ENCODE data around the gene MEG3.
"Not testable (repeated sequence)": the region's sequence is repeated elsewhere in the genome, so short reads cannot be mapped to it uniquely, and the experiment has no call there.

MEG3 gene

DNA sequence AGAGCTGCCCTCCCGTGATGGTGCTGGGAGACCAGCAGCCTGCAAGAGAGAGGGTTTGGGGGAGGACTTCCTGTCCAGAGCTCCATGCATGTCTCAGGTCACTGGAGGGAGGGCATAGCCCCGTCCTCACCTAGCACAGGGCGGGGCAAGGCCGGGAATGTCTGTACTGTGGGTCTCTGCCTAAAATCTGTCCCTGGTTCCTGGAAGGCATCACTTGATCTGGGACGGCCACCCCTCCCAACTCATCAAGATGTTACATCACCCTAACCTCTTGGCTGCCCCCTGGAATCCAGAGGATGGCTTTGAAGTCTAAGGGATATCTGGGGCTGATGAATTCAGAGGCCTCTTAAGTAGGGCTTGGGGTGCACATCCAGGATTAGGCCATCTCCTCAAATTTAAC lies 37.0 kb upstream of the MEG3 start:
- no peak for DNase-seq (ENCODE audit: low read depth)

DNA sequence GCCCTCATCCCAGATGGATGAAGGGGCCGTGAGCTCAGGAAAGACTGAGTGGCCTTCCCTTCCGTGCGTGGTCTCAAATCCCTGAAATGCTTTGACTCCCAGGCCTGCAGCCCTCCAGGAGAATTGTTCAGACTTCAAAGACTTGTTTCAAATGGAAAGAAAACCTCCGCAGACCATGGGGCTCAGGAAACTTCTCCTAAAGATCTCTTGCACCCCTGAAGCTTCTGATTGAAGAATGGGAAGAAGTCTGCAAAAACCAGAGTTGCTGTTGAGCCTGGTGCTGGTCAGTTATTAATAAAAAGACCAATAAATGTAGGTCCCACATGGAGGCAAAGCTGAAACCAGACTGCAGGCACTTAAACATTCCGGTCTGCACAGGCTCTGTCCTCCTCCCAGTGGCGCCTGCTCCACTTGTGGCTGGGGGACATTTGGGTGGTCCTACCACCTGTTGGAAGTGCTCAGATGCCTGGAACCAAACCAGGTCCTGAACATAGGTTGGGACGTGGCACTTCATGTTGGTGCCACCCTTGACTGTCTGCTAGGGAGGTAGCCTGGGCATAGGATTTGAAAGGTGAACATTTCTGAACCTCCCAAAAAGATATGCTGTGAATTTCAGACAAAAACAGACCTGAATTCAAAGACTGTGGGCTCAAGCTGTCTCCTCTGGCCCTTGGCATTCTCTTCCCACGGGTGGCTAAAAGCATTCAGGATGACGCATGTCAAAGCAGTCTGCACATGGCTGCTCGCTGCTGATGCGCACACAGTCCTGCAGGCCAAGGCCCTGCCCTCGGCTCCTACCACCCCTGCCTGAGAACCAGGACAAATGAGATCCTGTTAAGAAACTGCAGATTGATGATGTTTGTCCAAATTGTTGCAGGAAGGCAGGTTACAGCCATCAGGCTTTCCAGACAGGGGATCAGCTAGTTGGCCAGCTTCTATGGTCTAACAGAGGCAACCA lies 36.2 kb upstream of the MEG3 start:
- no peak for DNase-seq (ENCODE audit: low read depth)

DNA sequence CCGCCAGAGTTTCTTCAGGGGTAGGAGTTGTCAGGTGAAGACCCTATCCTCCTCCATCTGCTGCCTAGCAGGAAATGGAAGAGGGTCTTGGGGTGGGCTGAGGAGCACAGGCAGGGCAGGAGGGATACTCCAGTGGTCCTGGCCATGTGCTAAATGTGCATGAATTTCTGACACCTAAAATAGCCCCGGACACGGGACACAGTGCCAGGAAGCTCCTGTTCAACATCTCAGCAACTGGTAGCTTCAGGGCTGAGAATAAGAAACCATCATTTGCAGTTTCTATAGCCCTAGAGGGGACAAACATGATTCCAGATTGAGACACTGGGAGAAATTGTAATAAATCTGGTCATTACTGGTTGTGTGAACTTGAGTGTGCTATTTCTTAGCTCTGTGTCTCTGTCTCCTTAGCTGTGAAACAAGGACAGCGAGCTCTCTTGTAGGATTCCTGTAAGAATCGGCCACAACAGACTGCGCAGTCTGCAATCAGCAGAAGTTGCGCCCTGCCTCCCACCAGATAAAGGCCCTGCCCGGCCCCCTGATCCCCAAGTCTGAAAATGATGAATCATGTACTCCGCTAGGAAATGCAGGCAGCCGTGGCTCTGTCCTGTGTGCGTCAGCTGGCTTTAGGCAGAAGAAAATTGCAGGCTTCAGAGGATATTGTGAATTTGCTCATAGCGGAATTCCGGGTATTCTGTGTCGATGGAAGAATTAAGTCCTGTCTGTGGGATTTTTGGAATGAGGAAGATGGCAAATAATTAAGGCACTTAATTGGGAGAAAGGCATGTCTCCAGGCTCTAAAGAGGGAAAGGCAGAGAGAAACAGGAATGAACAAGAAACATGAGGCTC lies 35.2 kb upstream of the MEG3 start:
- no peak for DNase-seq (ENCODE audit: low read depth)

DNA sequence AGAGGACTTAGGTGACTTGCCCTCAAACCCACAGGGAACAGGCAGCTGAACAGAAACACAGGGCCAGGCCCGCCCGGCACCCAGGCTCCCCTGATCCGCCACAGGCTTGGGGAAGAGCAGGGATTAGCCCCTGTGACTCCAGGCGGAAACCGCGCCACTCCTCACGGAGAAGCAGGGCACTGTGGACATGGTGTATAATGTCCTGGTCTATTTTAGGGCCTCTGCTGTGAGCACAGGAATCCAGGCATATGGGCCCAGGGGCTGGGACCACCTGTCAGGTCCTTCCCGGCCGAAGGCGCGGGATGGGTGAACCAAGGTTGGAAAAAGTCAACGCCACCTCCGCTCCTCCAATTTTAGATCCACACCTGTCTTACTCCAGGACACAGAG lies 34.6 kb upstream of the MEG3 start:
- DNase-seq (ENCODE audit: low read depth) = no peak

DNA sequence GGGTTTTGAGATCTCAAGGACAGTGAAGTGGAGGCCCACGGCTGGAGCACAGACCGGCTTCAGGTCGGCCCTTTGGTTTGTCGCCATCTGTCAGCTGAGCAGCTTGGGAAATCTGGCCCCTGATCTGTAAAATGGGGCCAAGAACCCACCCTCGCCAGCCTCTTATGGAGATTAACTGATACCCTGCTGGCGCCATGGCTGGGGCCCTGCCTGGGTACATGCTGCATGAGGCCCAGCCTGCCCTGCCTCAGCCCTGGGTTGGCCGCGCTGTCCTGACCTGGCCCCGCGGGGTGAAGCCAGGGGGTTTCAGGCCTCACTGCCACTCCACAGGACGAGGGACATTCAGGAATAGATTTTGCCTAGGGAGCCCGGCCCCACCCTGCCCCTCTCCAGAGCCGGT lies 33.9 kb upstream of the MEG3 start:
- no peak for DNase-seq (ENCODE audit: low read depth)

DNA sequence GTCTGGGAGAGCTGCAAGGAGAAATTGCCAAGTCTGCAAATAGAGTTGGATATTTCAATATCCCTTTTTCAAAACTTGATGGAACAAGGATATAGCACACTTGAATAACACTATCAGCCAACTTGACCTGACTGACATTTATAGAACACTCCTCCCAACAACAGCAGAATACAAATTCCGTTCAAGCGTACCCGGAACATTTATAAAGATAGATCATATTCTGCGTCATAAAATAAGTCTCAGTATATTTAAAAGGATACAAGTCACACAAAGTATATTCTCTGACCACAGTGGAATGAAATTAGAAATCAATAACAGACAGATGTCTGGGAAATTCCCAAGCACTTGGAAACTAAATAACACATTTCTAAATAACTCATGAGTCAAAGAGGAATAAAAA lies 29.0 kb upstream of the MEG3 start:
- DNase-seq (ENCODE audit: low read depth) = no peak

DNA sequence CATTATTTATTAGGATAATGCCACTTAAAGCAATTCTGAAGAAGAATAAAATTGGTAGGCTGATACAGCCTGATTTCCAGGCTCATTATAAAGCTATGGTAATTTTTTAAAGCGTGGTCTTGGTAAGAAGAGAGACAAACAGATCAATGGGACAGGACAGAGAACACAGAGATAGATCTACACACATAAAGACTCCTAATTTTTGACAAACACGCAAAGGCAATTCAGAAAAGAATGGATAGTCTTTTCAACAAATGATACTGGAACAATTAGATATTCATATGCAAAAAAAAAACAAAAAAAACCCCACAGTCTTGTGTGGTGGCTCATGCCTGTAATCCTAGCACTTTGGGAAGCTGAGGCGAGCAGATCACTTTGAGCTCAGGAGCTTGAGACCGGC lies 25.9 kb upstream of the MEG3 start:
- no peak for DNase-seq (ENCODE audit: low read depth)

DNA sequence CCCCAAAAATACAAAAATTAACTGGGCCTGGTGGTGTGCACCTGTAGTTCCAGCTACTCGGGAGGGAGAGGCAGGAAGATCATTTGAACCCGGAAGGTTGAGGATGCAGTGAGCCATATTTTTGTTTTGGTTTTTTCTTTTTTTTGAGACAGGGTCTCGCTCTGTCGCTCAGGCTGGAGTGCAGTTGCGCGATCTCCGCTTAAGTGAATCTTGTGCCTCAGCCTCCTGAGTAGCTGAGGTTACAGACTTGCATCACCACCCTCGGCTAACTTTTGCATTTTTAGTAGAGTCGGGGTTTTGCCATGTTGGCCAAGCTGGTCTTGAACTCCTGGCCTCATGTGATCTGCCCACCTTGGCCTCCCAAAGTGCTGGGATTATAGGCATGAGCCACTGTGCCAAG lies 24.5 kb upstream of the MEG3 start:
- DNase-seq (ENCODE audit: low read depth) = not testable (repeated sequence)

DNA sequence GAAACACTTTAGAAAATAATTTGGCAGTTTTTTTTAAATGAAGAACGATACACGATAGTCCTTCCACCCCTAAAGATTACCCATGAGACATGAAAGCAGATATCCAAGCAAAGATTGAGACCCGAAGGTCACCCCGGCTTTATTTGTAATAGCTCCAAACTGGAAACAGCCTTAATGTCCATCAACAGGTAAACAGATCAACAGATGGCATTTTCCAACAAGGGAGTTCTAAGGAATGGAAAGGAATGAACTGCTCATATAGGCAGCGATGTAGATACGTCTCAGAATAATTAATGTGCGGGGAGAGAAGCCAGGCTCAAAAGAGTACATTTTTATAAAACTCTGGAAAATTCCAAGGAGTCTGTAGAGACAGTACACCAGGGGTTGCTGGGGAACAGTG lies 23.7 kb upstream of the MEG3 start:
- no peak for DNase-seq (ENCODE audit: low read depth)

DNA sequence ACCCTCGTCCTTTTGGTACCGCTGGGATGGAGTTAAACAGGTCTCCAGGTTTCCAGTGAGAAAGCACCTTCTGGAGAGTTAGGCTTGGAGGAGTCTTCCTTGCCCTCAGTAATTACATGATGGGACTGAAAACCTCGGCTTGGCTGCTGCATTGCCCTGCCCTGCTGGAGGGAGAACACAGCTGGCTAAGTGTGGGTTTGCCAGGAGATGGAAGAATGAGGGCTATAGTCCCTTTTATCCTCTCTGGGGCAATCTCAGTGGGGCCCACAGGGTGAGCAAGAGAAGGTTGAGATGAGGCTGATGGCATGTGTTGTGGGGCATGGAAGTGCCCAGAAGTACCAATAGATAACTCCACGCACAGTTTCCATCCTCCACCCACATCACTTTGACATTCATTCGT lies 23.2 kb upstream of the MEG3 start:
- DNase-seq (ENCODE audit: low read depth) = no peak

DNA sequence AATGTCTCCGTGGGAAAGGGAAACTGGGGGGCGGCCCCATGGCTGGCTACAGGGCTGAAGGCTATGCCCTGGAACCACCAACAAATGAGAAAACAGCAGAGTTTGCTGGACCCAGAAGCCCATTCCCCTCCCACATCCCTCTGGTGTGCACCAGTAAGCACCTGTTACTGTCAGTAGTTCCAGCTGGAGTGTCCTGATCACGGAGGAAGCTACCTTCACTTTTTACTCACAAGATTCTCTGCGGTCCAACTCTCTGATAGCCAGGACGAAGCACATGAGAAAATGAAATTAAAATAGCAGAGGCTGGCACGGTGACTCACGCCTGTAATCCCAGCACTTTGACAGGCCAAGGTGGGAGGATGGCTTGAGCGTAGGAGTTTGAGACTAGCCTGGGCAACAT lies 22.7 kb upstream of the MEG3 start:
- no peak for DNase-seq (ENCODE audit: low read depth)

DNA sequence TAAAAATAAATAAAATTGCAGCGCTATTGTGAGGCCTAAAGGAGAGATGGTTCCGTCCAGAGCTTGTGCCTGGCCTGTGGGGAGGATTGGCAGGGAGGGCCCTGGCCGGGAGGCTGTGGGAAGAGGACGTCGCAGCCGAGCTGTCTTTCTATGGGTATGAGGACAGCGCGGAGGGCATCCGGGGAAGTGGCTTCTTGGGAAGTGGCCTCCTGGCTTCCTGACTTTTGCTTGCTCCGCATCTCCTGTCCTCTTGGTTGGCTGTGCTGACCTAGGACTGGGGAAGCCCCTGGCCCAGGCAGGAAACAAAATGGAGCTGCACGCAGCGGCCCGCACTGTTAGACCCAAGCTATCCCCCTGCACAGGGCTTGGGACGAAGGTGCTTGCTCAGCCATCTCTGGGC lies 22.2 kb upstream of the MEG3 start:
- no peak for DNase-seq (ENCODE audit: low read depth)

DNA sequence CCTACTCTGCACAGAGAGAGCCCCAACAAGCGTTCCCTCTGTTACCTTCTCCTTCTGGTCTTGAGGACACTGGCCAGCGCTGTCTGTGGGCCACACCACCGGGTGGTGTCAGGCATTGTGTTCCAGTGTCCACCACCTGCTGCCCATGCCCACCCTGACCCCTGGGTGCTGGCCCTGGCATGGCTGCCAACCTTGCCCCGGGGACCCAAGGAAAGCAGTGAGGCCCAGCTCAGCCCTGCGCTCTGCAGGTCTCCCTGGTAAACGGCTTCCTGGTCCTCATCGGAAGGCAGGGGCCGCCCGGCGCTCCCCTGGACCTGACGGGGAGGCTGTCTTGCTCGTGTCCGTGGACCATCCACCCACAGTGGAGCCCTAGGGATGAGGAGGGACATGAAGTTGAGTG lies 21.8 kb upstream of the MEG3 start:
- no peak for DNase-seq (ENCODE audit: low read depth)

DNA sequence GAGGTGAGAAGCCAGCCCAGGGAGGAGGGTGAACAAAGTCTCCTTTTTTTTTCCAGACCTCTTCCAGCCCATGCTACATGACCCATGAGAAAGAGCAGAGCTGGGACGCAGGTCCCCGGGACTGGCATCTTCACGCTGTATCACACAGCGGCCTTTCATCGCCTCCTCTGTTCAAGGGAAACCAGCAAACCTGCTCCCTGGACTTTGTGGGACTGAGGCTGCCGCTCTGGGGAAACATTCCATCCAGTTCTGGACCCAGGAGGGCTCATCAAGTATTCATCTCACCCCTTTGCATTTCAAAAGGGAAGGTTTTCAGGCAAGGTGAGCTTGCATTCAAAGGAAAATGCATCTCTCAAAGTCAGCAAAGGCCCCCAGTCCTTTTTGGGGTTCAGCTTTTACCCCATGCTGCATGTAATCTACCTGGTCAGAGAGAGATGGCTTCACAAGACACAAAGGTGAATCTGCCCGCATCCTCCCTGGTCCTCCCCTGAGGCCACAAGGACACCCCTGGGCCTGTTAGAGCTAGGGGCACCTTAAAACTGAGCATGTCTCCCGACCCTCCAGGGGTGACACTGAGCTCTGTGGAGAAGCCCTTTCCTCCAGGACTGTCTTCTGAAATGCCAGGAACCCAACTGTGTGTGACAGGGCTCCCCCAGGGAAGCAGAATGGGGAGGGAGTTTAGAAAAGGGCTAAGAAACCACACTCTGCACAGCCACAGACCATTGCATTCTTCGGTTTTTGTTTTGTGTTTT lies 21.2 kb upstream of the MEG3 start:
- DNase-seq (ENCODE audit: low read depth) = no peak

DNA sequence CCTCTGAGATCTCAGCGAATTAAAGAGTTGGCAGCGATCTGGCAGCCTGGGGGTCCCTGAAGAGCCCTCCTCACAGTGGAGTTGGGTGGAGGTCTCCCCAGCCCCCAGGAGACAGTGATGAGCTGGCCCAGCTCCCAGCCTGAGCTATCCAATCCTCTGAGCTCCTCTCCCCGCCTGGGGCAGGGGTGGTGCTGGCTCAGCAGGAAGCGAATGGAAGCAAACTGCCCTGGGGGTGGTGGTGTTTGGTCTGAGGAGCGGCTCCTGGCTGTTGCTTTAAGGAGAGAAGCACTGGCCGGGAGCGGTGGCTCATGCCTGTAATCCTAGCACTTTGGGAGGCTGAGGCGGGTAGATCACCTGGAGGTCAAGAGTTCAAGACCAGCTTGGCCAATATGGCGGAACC lies 19.5 kb upstream of the MEG3 start:
- DNase-seq (ENCODE audit: low read depth) = no peak

DNA sequence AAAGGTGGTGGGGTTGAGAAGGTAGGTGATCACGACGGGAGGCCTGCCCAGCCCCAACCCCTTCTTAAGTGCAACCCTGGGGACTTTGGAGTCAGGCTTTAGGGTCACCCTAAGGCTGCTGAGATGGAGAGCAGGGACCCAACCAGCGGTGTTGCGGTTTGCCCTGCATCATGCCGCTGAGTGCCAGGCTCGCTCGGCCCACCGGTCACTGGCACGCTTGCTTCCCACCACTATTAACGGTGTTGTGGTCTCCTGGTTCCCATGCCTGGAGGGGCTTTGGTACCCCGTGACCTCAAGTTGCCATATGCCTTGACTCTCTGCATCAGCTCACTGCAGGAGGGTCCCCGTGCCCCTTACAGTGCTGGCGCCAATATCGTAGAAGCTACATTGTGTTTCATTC lies 18.4 kb upstream of the MEG3 start:
- no peak for DNase-seq (ENCODE audit: low read depth)

DNA sequence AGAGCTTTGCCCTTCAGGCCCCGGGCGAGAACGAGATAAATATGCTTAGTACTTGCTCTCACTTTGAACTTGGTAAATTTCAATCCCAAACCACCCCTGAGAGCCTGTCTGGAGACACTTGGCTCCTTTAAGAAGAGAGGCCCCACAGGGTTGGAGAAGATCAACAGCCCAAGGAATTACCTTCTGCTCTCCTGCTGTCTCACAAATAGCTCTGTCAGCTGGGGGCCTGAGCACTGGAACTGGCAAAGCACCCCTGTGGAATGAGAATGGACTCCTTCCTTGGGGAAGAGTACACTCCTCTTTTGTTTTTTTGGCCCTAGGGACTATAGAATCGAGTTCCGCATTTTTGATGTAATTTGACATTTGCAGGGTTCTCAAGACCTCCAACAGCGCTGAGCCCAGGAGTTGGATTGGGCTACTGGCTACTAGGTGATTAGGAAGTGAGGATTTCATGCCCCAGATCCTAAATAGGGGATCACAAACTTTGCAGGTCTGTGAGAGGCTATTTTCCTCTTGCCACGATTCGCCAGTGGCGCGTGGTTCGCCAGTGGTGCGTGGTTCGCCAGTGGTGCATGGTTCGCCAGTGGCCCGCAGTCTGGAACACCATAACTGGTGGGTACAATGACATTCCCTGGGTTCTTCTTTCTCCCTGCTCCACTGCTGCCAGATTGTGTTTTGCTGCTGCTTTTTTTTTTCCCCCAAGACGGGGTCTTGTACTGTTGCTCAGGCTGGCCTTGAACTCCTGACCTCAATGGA lies 17.8 kb upstream of the MEG3 start:
- DNase-seq (ENCODE audit: low read depth) = no peak

DNA sequence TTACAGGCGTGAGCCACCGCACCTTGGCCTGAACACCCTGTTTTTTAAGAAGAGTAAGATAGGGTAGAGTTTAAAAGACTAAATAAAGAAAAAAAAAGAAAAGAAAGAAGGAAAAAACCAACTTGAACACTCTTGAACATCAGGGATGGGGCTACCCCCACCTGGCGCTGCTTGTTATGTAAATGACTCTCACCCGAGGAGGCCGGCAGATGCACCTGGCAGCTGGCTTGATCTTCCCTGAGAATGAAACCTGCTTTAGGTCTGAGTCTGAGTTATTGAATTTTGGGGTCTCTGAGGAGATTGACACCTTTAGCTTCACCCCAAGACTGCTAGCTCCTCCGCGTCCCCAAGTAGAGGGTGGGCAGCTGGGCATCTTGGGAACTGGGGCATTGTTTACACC lies 15.5 kb upstream of the MEG3 start:
- DNase-seq (ENCODE audit: low read depth) = no peak

DNA sequence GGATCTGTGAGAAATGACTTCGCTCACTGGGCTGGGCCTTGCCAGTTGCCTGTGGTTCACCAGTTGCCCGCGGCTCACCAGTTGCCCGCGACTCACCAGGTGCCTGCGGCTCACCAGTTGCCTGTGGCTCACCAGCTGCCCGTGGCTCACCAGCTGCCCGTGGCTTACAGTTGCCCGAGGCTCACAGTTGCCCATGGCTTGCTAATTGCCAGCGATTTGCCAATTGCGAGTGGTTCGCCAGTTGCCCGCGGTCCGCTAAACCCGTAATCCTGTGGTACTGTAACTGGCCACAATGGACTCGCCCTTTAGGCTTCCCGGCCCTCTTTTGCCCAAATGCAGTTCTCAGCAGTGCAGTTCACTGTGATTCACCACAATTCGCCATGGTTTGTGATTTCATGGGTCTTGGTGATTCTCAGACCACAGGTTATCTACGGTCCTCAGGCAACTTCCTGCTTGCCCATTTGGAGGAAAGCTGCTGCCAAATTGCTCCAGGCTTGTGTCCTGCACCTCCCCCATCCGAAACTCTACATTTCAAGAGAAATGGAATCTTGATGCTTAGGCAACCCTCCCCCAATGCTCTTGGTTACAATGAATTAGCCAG lies 15.0 kb upstream of the MEG3 start:
- DNase-seq (ENCODE audit: low read depth) = no peak

DNA sequence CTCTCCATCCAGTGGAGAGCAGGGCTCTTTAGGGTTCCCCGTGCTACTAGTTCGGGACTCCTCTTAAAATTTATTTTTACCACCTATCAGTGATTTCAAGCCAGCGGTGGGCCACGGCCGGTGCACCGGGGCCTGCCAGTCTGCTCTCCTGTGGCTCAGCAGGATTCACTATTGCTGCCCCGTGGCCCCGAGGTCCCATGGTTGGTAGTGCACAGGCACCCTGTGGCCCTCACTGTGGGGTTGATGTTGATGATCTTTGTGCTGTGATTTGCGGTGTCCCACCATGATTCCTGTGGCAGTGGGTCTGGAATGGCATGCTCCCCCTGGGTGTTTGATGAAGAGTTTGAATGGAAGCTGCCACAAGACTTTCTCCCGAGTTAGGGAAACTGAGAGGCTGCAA lies 12.6 kb upstream of the MEG3 start:
- no peak for DNase-seq (ENCODE audit: low read depth)

DNA sequence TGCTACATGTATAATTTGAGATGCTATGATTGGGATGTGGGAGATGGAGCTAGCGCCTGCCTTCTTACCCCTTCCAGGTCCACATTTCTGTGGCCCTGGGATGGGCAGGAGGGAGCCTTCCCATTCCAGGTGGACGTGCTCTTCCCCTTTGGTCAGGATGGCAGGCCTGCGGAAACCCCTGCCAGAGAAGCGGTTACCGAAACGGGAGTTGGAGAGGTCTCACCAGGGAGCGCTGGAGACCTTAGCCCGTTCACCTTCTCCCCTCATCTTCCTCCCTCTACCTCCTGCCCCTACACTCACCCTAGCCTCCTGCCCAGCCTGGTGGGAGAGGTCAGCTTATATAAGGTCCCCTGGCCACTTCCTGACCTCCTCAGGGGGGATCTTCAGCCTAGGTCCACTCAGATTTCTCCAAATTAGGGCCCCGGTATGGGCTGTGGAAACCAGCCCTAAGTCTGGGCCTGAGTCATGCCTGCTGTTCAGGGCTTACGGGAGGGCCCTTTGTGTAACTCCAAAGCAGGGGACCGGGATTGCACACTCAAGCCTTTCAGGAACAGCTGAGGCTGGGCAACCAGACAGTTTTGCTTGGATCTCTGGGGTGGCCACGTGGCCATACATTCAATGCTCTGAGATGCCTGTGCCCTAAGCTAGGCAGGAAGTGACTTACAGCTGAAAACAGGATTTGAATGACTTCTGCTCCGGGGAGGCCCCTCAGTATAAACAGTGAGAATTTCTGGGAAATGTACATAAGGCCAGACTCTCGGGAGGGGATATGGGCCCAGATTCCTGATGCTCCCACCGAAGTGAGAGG lies 10.2 kb upstream of the MEG3 start:
- no peak for DNase-seq (ENCODE audit: low read depth)

Measured in activated T-cell treated with anti-CD3 and anti-CD28 coated beads for 1 hour (primary cell).